Lower lobe of right lung (tissue), 2 donors: Measurements from ENCODE around the gene DCC. TPM values are rescaled to one million over a fixed set of nuclear protein-coding genes. Genes with fewer than 3 reads are reported as not detected.

ENCODE experiments used
- ATAC-seq, 2 donors: fragments of 200-7000 bp; cut with Tn5 transposase; one replicate each; pipeline ENCODE4 v1.9.1; 2020 to 2022; ENCODE audit warnings: mild to moderate bottlenecking in 2 of 2, moderate library complexity in 2 of 2
- DNase-seq: peaks from one replicate; pipeline ENCODE4 v3.0.0-alpha.2; 2020
- H3K27ac ChIP-seq: fragments of 200-600 bp; one replicate; pipeline ENCODE4 v1.8.0; 2022
- H3K27me3 ChIP-seq: fragments of 200-600 bp; one replicate; pipeline ENCODE4 v1.8.0; 2022; ENCODE audit warnings: low read depth
- H3K36me3 ChIP-seq: fragments of 200-600 bp; one replicate; pipeline ENCODE4 v1.8.0; 2022; ENCODE audit warnings: mild to moderate bottlenecking
- H3K4me1 ChIP-seq: fragments of 200-600 bp; one replicate; pipeline ENCODE4 v1.8.0; 2022
- H3K4me3 ChIP-seq: fragments of 200-600 bp; one replicate; pipeline ENCODE4 v1.8.0; 2022; ENCODE audit warnings: mild to moderate bottlenecking
- H3K9me3 ChIP-seq: fragments of 200-600 bp; one replicate; pipeline ENCODE4 v1.8.0; 2022
- CTCF ChIP-seq: fragments of 200-600 bp; IDR thresholded peaks from one replicate; pipeline ENCODE4 v1.8.0; 2022; ENCODE audit warnings: antibody characterized with exemption, mild to moderate bottlenecking
- intact Hi-C: fragments of 100-400 bp; cut with DNase I; formaldehyde crosslinking; loops from one replicate; pipeline ENCODE4 v1.11.0; 2022
- total RNA-seq: library from RNA; stranded (reverse); fragmentation: NEBNext Ultra II Directional; extraction: Animal tissue kit (Norgen Biotek cat#: 25700); gene quantifications from one replicate; pipeline ENCODE4 v1.2.1, GENCODE V29; 2021
- donor health status: DM: no; HTN: yes; CAD: no; lungs with severe emphysema.

Gene DCC
- total RNA-seq, 1 donor from 2014 or later: 4.5 TPM

GRCh38 chr18:52657043-52657805 is 317.2 kb downstream of the DCC start:
- Histone ChIP-seq H3K9me3 (no peaks in the 10 kb centered on the region), H3K27ac (no peak overlapping the region), H3K36me3 (no peaks in the 10 kb centered on the region), H3K27me3 (no peaks in the 10 kb centered on the region), H3K4me1 (no peaks in the 10 kb centered on the region), H3K4me3 (no peak overlapping the region)
- ATAC-seq (no peak), DNase-seq (no peak)
- TF ChIP-seq CTCF: no peak
- intact Hi-C loops: no loop called here

- no peak for TF ChIP-seq CTCF
- Histone ChIP-seq H3K4me1 (no peaks in the 10 kb centered on the region), H3K27ac (no peak overlapping the region), H3K27me3 (no peaks in the 10 kb centered on the region), H3K4me3 (no peak overlapping the region), H3K9me3 (no peaks in the 10 kb centered on the region), H3K36me3 (no peaks in the 10 kb centered on the region)
- intact Hi-C loops: no loop called here
- DNase-seq: no peak
- ATAC-seq: no peak
These were observed 327.6 kb downstream of the DCC start for GRCh38 chr18:52667463-52668065.

- H3K9me3 ChIP-seq: no peaks in the 10 kb centered on the region
- peak; percentile 12 for TF ChIP-seq CTCF
- no peak overlapping the region for H3K4me3 ChIP-seq
- intact Hi-C loops: no loop called here
- no peaks in the 10 kb centered on the region for H3K27me3 ChIP-seq
- H3K4me1 ChIP-seq: no peaks in the 10 kb centered on the region
- no peak overlapping the region for H3K27ac ChIP-seq
- H3K36me3 ChIP-seq: no peaks in the 10 kb centered on the region
- DNase-seq (no peak), ATAC-seq (no peak)
These were observed 330.9 kb downstream of the DCC start for GRCh38 chr18:52670896-52671295.

- no peaks in the 10 kb centered on the region for H3K36me3 ChIP-seq
- intact Hi-C loops: no loop called here
- ATAC-seq (no peak), DNase-seq (no peak)
- no peak overlapping the region for H3K4me3 ChIP-seq
- H3K27ac ChIP-seq: no peak overlapping the region
- H3K27me3 ChIP-seq: no peaks in the 10 kb centered on the region
- no peak for TF ChIP-seq CTCF
- no peaks in the 10 kb centered on the region for H3K9me3 ChIP-seq
- no peaks in the 10 kb centered on the region for H3K4me1 ChIP-seq
These were observed 338.0 kb downstream of the DCC start for GRCh38 chr18:52678034-52678433.

- Histone ChIP-seq H3K9me3 (no peaks in the 10 kb centered on the region), H3K36me3 (no peaks in the 10 kb centered on the region), H3K4me1 (no peaks in the 10 kb centered on the region), H3K4me3 (no peak overlapping the region), H3K27me3 (no peaks in the 10 kb centered on the region), H3K27ac (no peak overlapping the region)
- intact Hi-C loops: no loop called here
- DNase-seq: no peak
- TF ChIP-seq CTCF: no peak
- ATAC-seq: no peak
These were observed 338.6 kb downstream of the DCC start for GRCh38 chr18:52678551-52678950.
